ENCODE results near the gene SNAP47.

Gene SNAP47

GRCh38 chr1:227765261-227766014 is 30.2 kb downstream of the SNAP47 start:
- no peak for TF ChIP-seq CTCF (IDR thresholded peaks at IDR 0.05)

- TF ChIP-seq CTCF (IDR thresholded peaks at IDR 0.05) = no peak
Observed at GRCh38 chr1:227766015-227766634, 30.9 kb downstream of the SNAP47 start.

- TF ChIP-seq CTCF (IDR thresholded peaks at IDR 0.05) = no peak
Observed at GRCh38 chr1:227766653-227767277, 31.5 kb downstream of the SNAP47 start.

GRCh38 chr1:227767401-227768124 is 32.3 kb downstream of the SNAP47 start:
- no peak for TF ChIP-seq CTCF (IDR thresholded peaks at IDR 0.05)

GRCh38 chr1:227768125-227768439 is 32.8 kb downstream of the SNAP47 start:
- TF ChIP-seq CTCF (IDR thresholded peaks at IDR 0.05) = no peak

- TF ChIP-seq CTCF (IDR thresholded peaks at IDR 0.05) = no peak
Observed at GRCh38 chr1:227768640-227769039, 33.4 kb downstream of the SNAP47 start.

GRCh38 chr1:227769047-227769935 is 34.1 kb downstream of the SNAP47 start:
- TF ChIP-seq CTCF (IDR thresholded peaks at IDR 0.05) = no peak
